ENCODE measurements around the gene SYVN1. TPM values are rescaled to one million over a fixed set of nuclear protein-coding genes. Genes with fewer than 3 reads are reported as not detected.

Gene SYVN1
- total and polyA plus RNA-seq, 2 donors (not counting 1 experiment from before 2014, with no cell fraction given), result 187 to 282 TPM

DNA sequence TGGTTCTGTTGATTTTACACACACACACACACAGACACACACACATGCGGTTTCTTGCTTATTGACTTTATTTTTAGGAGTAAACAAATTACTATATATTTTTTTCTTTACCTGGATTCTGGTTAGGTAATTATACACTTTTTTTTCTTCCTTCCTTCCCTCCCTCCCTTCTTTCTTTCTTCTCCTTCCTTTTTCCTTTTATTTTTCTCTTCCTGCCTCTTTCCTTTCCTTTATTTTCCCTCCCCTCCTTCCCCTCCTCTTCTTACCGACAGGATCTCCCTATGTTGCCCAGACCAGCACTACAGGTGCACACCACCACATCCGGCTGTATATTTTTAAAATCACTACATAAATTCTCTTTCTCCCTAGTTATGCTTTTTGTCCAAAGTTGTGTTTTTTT is 32.6 kb upstream of the SYVN1 start:
- intact Hi-C loops (cut with micrococcal nuclease), result no loop called here
- H2AFZ ChIP-seq (ENCODE audit: insufficient read depth, low read depth, low read length, poor library complexity, severe bottlenecking), result no peak overlapping the region
- H3K27me3 Mint-ChIP-seq, result no peaks in the 10 kb centered on the region
- no peak overlapping the region for H3K27ac ChIP-seq (ENCODE audit: low read length in 2 of 2)
- no peaks in the 10 kb centered on the region for H3K27me3 ChIP-seq (replicated peaks in 1 of 4; ENCODE audit: control extremely low read depth in 1 of 4, control insufficient read depth in 3 of 4, insufficient read depth in 4 of 4, low read length in 3 of 4)
- DNase-seq, result no peak
- no peak overlapping the region for H3K9ac ChIP-seq (ENCODE audit: low read length)
- POLR2A ChIA-PET, result no interaction called here
- no peak overlapping the region for H3K27ac Mint-ChIP-seq
- no peaks in the 10 kb centered on the region for H3K9me3 Mint-ChIP-seq (ENCODE audit: insufficient read depth)
- H3K4me1 ChIP-seq (ENCODE audit: control insufficient read depth in 2 of 2, insufficient read depth in 2 of 2, low read length in 2 of 2), result peaks cover 8 to 13% of the 10 kb centered on the region in 2 donors
- peaks cover 14% of the 10 kb centered on the region for H3K4me1 Mint-ChIP-seq
- no peak overlapping the region for H3K4me2 ChIP-seq (replicated peaks; ENCODE audit: low read depth, low read length, poor library complexity, severe bottlenecking)
- TF ChIP-seq EZH2 (IDR thresholded peaks at IDR 0.05; ENCODE audit: borderline replicate concordance, insufficient read depth, low read depth, low read length, poor library complexity, severe bottlenecking), result no peak
- TF ChIP-seq, protein P1, sequence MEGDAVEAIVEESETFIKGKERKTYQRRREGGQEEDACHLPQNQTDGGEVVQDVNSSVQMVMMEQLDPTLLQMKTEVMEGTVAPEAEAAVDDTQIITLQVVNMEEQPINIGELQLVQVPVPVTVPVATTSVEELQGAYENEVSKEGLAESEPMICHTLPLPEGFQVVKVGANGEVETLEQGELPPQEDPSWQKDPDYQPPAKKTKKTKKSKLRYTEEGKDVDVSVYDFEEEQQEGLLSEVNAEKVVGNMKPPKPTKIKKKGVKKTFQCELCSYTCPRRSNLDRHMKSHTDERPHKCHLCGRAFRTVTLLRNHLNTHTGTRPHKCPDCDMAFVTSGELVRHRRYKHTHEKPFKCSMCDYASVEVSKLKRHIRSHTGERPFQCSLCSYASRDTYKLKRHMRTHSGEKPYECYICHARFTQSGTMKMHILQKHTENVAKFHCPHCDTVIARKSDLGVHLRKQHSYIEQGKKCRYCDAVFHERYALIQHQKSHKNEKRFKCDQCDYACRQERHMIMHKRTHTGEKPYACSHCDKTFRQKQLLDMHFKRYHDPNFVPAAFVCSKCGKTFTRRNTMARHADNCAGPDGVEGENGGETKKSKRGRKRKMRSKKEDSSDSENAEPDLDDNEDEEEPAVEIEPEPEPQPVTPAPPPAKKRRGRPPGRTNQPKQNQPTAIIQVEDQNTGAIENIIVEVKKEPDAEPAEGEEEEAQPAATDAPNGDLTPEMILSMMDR (IDR thresholded peaks at IDR 0.05), result no peak
- H3K4me3 ChIP-seq (ENCODE audit: control extremely low read depth in 1 of 5, extremely low read depth in 1 of 5, insufficient read depth in 1 of 5, low read depth in 2 of 5, low read length in 4 of 5), result no peak overlapping the region
- H3K9me3 ChIP-seq (ENCODE audit: control extremely low read depth in 1 of 3, control insufficient read depth in 2 of 3, insufficient read depth in 1 of 3, low read length in 2 of 3), result no peaks in the 10 kb centered on the region
- CTCF ChIA-PET, result interaction anchor here (0.7 kb wide), 1 partner anchor 132 kb away, joined by 3 read pairs; no protein-coding TSS in a partner anchor
- no peaks in the 10 kb centered on the region for H4K20me1 ChIP-seq (ENCODE audit: control insufficient read depth, insufficient read depth, low read length, poor library complexity, severe bottlenecking)
- no peaks in the 10 kb centered on the region for H3K36me3 ChIP-seq (replicated peaks in 1 of 2; ENCODE audit: control extremely low read depth in 1 of 2, control insufficient read depth in 1 of 2, extremely low read depth in 1 of 2, insufficient read depth in 2 of 2, low read length in 1 of 2)
- ATAC-seq (ENCODE audit: low read depth), result no peak
- WGBS (ENCODE audit: insufficient coverage), result 100% methylated on average over 1 of the region's 3 CpGs
- H3K79me2 ChIP-seq (ENCODE audit: control insufficient read depth, insufficient read depth, low read length), result peaks cover 3% of the 10 kb centered on the region
- H3K4me3 Mint-ChIP-seq, result no peak overlapping the region

DNA sequence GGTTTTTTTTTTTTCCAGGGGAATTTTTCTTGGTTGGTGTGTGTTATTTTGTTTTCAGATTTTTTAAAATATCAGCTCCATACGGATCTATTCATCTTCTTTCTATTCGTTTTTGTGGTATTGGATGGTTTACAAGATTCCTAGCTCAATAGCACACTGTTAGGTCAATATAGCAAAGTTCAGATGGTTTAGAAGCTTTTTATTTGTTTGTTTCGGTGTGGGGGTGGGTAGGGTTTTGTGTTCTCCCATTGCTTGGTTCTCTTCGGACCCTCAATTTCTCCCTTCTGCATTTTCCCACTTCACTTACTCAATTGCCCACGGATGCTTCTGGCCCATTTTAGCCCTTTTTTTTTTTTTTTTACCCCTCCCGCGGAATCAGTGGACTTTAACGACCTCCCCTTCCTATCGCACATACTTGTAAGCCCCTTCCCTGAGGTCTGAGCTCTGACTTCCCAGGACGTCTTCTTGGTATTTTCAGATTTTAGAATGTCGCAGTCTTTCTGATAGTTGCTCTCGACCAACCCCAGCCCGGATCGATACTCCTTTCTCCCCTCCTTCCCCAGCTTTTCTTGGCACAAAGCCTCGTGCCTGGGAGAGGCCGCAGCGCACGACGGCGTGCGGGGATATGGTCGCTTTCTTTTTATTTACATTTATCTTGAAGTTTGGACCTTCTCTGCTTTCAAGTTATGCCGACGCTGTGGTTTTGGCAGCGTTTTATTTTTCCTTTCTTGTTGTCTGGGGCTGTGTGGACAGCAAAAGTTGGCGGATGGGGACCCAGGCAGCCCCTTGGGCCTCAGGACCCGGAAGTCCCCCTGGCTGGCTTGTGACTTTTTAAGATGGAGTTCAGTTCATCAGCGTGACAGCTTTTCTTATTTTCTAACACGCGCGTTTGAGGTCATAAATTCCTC is 31.3 kb upstream of the SYVN1 start:
- Histone ChIP-seq H3K9ac (ENCODE audit: low read length) (no peak overlapping the region), H3K79me2 (ENCODE audit: control insufficient read depth, insufficient read depth, low read length) (peaks cover 3% of the 10 kb centered on the region), H3K27ac (ENCODE audit: low read length in 2 of 2) (no peak overlapping the region), H2AFZ (ENCODE audit: insufficient read depth, low read depth, low read length, poor library complexity, severe bottlenecking) (no peak overlapping the region), H3K9me3 (ENCODE audit: control extremely low read depth in 1 of 3, control insufficient read depth in 2 of 3, insufficient read depth in 1 of 3, low read length in 2 of 3) (no peaks in the 10 kb centered on the region), H3K27me3 (replicated peaks in 1 of 4; ENCODE audit: control extremely low read depth in 1 of 4, control insufficient read depth in 3 of 4, insufficient read depth in 4 of 4, low read length in 3 of 4) (no peaks in the 10 kb centered on the region), H3K4me3 (ENCODE audit: control extremely low read depth in 1 of 5, extremely low read depth in 1 of 5, insufficient read depth in 1 of 5, low read depth in 2 of 5, low read length in 4 of 5) (no peak overlapping the region), H4K20me1 (ENCODE audit: control insufficient read depth, insufficient read depth, low read length, poor library complexity, severe bottlenecking) (no peaks in the 10 kb centered on the region), H3K4me2 (replicated peaks; ENCODE audit: low read depth, low read length, poor library complexity, severe bottlenecking) (no peak overlapping the region), H3K4me1 (ENCODE audit: control insufficient read depth in 2 of 2, insufficient read depth in 2 of 2, low read length in 2 of 2) (peaks cover 8 to 13% of the 10 kb centered on the region in 2 donors), H3K36me3 (replicated peaks in 1 of 2; ENCODE audit: control extremely low read depth in 1 of 2, control insufficient read depth in 1 of 2, extremely low read depth in 1 of 2, insufficient read depth in 2 of 2, low read length in 1 of 2) (no peaks in the 10 kb centered on the region)
- no peak overlapping the region for H3K27ac Mint-ChIP-seq
- TF ChIP-seq EZH2 (IDR thresholded peaks at IDR 0.05; ENCODE audit: borderline replicate concordance, insufficient read depth, low read depth, low read length, poor library complexity, severe bottlenecking), result no peak
- TF ChIP-seq, protein P1 (IDR thresholded peaks at IDR 0.05), result no peak
- 87% methylated on average over 12 of the region's 31 CpGs for WGBS (ENCODE audit: insufficient coverage)
- ChIA-PET CTCF (interaction anchor here (0.9 to 1.1 kb wide), 2 partner anchors 21 to 54 kb away, joined by 3 read pairs; partner anchors contain the start of gene TM7SF2), POLR2A (interaction anchor here (0.7 kb wide), 1 partner anchor 78 kb away, joined by 3 read pairs; no protein-coding TSS in a partner anchor)
- no peak for ATAC-seq (ENCODE audit: low read depth)
- H3K27me3 Mint-ChIP-seq, result no peaks in the 10 kb centered on the region
- intact Hi-C loops (cut with micrococcal nuclease), result no loop called here
- no peaks in the 10 kb centered on the region for H3K9me3 Mint-ChIP-seq (ENCODE audit: insufficient read depth)
- DNase-seq, result no peak
- H3K4me3 Mint-ChIP-seq, result no peak overlapping the region
- peaks cover 14% of the 10 kb centered on the region for H3K4me1 Mint-ChIP-seq
